Fibroblast of lung (primary cell): ENCODE results near the gene RPL22L1.

Experiments used
- CTCF ChIP-seq, 2 donors: IDR thresholded peaks in 1 of 2; conservative IDR thresholded peaks in 1 of 2; 1 replicate in 1 of 2; 2 replicates in 1 of 2; pipeline ENCODE4 v1.5.1; 2011 to 2012; ENCODE audit warnings: low read length in 2 of 2, control low read depth in 1 of 2, inconsistent platforms in 1 of 2, low read depth in 1 of 2, mild to moderate bottlenecking in 1 of 2
- EZH2 ChIP-seq: IDR thresholded peaks from 2 replicates; pipeline ENCODE4 v1.5.1; 2012; ENCODE audit warnings: low read length, control low read depth, mild to moderate bottlenecking; ENCODE audit errors: missing control alignments

- no peak for TF ChIP-seq CTCF (conservative IDR thresholded peaks at IDR 0.05 in 1 of 2, IDR thresholded peaks at IDR 0.05 in 1 of 2; ENCODE audit: low read depth in 1 of 2, low read length in 2 of 2)
- TF ChIP-seq EZH2, result no peak
Measured at GRCh38 chr3:170869239-170869590, 780 bp downstream of the RPL22L1 start.
